A549 (cell line): ENCODE results near the gene COL1A1. TPM values are rescaled to one million over a fixed set of nuclear protein-coding genes. Genes with fewer than 3 reads are reported as not detected.

Experiments used
- ATAC-seq, 2 experiments: fragments of 200-7000 bp in 1 of 2; fragments of >200 bp in 1 of 2; cut with Nextera tagmentation in 1 of 2; cut with Tn5 transposase in 1 of 2; 3 replicates each; pipeline versions ENCODE4 v1.8.0 to v1.9.1; 2018 to 2020; ENCODE audit warnings: mild to moderate bottlenecking in 1 of 2, moderate library complexity in 1 of 2
- CTCF ChIA-PET: fragments of 300-600 bp; sonication (Branson Sonifier 250); formaldehyde crosslinking; extraction: SDS; loops from one replicate; lab custom pipeline; 2021; ENCODE audit warnings: antibody characterized with exemption, inconsistent platforms; lab: Yijun Ruan, JAX
- POLR2A ChIA-PET: fragments of 350-600 bp; formaldehyde crosslinking; extraction: SDS; loops from one replicate; lab custom pipeline; 2021; ENCODE audit warnings: antibody characterized with exemption, inconsistent platforms; lab: Yijun Ruan, JAX
- DNase-seq, 2 experiments: peaks; one replicate each; pipeline versions ENCODE4 v3.0.0 to v3.0.0-alpha.2; 2011 to 2016; ENCODE audit warnings: low read depth in 1 of 2, low spot score in 1 of 2
- FAIRE-seq: peaks from 2 replicates; lab custom pipeline; 2011; peaks lifted over from hg19 to GRCh38; lab: Jason Lieb, UNC
- H3K27ac ChIP-seq, 2 experiments: fragments of >200 bp; sonication (Bioruptor Twin); formaldehyde crosslinking; 3 replicates each; pipeline ENCODE4 v1.5.1; 2016 to 2017
- H3K4me1 ChIP-seq: fragments of >200 bp; sonication (Bioruptor Twin); formaldehyde crosslinking; 3 replicates; pipeline ENCODE4 v1.6.1; 2016
- H3K4me2 ChIP-seq: fragments of >200 bp; sonication (Bioruptor Twin); formaldehyde crosslinking; 3 replicates; pipeline ENCODE4 v1.6.1; 2016
- H3K4me3 ChIP-seq: fragments of >200 bp; sonication (Bioruptor Twin); formaldehyde crosslinking; 3 replicates; pipeline ENCODE4 v1.5.1; 2016
- H3K9me3 ChIP-seq: fragments of >200 bp; sonication (Bioruptor Twin); formaldehyde crosslinking; 3 replicates; pipeline ENCODE4 v1.6.1; 2016
- CBX2 ChIP-seq: fragments of 200-600 bp; sonication (generic); IDR thresholded peaks from 2 replicates; pipeline ENCODE4 v1.6.1; 2016; ENCODE audit warnings: low read depth, mild to moderate bottlenecking, borderline replicate concordance
- CHD4 ChIP-seq: fragments of 200-600 bp; sonication (generic); IDR thresholded peaks from 2 replicates; pipeline ENCODE4 v1.6.1; 2016; ENCODE audit warnings: antibody characterized with exemption, mild to moderate bottlenecking, borderline replicate concordance
- HDAC2 ChIP-seq: fragments of 200-600 bp; sonication (generic); IDR thresholded peaks from 2 replicates; pipeline ENCODE4 v1.6.1; 2016
- HOXB5 ChIP-seq: fragments of 250-450 bp; sonication (Bioruptor Pico); IDR thresholded peaks from 2 replicates; pipeline ENCODE4 v1.5.0; 2020; ENCODE audit warnings: mild to moderate bottlenecking, moderate library complexity
- JUN ChIP-seq, 2 experiments: fragments of >200 bp; sonication (Bioruptor Twin); formaldehyde crosslinking; IDR thresholded peaks; 2 replicates in 1 of 2; 3 replicates in 1 of 2; pipeline ENCODE4 v1.6.1; 2016 to 2017
- MAFK ChIP-seq: fragments of 450-650 bp; IDR thresholded peaks from 2 replicates; pipeline ENCODE4 v1.6.1; 2014; ENCODE audit not compliant: partially characterized antibody
- MAZ ChIP-seq: fragments of 150-350 bp; IDR thresholded peaks from 2 replicates; pipeline ENCODE4 v1.6.1; 2014; ENCODE audit warnings: antibody characterized with exemption, low read depth, low read length, borderline replicate concordance
- NFE2L2 ChIP-seq: fragments of 150-350 bp; conservative IDR thresholded peaks from 2 replicates; pipeline ENCODE4 v1.6.1; 2014; ENCODE audit warnings: low read length
- NPAS2 ChIP-seq: fragments of 250-450 bp; sonication (Bioruptor Pico); IDR thresholded peaks from 2 replicates; pipeline ENCODE4 v1.8.0; 2022; ENCODE audit warnings: mild to moderate bottlenecking, moderate library complexity, borderline replicate concordance
- PHF8 ChIP-seq: fragments of 200-600 bp; sonication (generic); IDR thresholded peaks from 2 replicates; pipeline ENCODE4 v1.6.1; 2016; ENCODE audit warnings: low read depth, mild to moderate bottlenecking, antibody characterized with exemption, moderate library complexity, borderline replicate concordance
- RAD21 ChIP-seq, 2 experiments: fragments of >200 bp in 1 of 2; sonication (Bioruptor Twin) in 1 of 2; formaldehyde crosslinking in 1 of 2; IDR thresholded peaks in 1 of 2; conservative IDR thresholded peaks in 1 of 2; 2 replicates in 1 of 2; 3 replicates in 1 of 2; pipeline ENCODE4 v1.6.1; 2012 to 2018; ENCODE audit warnings: inconsistent platforms in 1 of 2
- RCOR1 ChIP-seq: fragments of 150-350 bp; IDR thresholded peaks from 2 replicates; pipeline ENCODE4 v1.6.1; 2014; ENCODE audit warnings: antibody characterized with exemption, low read length, low read depth
- RNF2 ChIP-seq: fragments of 200-600 bp; sonication (generic); IDR thresholded peaks from 2 replicates; pipeline ENCODE4 v1.6.1; 2016; ENCODE audit warnings: low read depth, mild to moderate bottlenecking, antibody characterized with exemption, moderate library complexity, borderline replicate concordance
- SREBF2 ChIP-seq: fragments of 450-650 bp; IDR thresholded peaks from 2 replicates; pipeline ENCODE4 v1.6.1; 2014; ENCODE audit warnings: mild to moderate bottlenecking, moderate library complexity
- ZC3H11A ChIP-seq: fragments of 450-650 bp; IDR thresholded peaks from 2 replicates; pipeline ENCODE4 v1.6.1; 2014; ENCODE audit warnings: antibody characterized with exemption, mild to moderate bottlenecking
- ZNF302 ChIP-seq: fragments of 250-450 bp; sonication (Bioruptor Pico); IDR thresholded peaks from 2 replicates; pipeline ENCODE4 v1.9.0; 2021; ENCODE audit warnings: inconsistent platforms, mild to moderate bottlenecking, moderate library complexity
- WGBS: methylation state at CpG from one replicate; pipeline ENCODE4 v1.1.6; 2017; ENCODE audit errors: missing lambda C conversion rate; 5-methylcytosine and 5-hydroxymethylcytosine counted together
- polyA plus RNA-seq, 4 experiments: library from polyadenylated mRNA; depleted of rRNA in 3 of 4; stranded (reverse); fragments of >200 nt; fragmentation: RNase III in 1 of 4; extraction: RNeasy Plus Mini Kit Qiagen cat#74134 plus additional on column Dnase treatment in 1 of 4; gene quantifications; 2 replicates in 3 of 4; 3 replicates in 1 of 4; pipeline ENCODE4 v1.2.3, GENCODE V29; 2011 to 2017
- TF ChIP-seq, protein P1 (sequence below): IDR thresholded peaks from 2 replicates; pipeline ENCODE4 v1.6.1; 2012; ENCODE audit warnings: low read depth, borderline replicate concordance
- TF ChIP-seq, protein P2 (sequence below): fragments of 450-650 bp; IDR thresholded peaks from 2 replicates; pipeline ENCODE4 v1.6.1; 2014; ENCODE audit warnings: antibody characterized with exemption
- TF ChIP-seq, protein P3 (sequence below): fragments of >200 bp; sonication (Bioruptor Twin); formaldehyde crosslinking; IDR thresholded peaks from 2 replicates; pipeline ENCODE4 v1.6.1; 2016
- TF ChIP-seq, protein P4 (sequence below): fragments of >200 bp; sonication (Bioruptor Twin); formaldehyde crosslinking; IDR thresholded peaks from 3 replicates; pipeline ENCODE4 v1.6.1; 2016
- TF ChIP-seq, protein P5 (sequence below): IDR thresholded peaks from 2 replicates; pipeline ENCODE4 v1.6.1; 2012
- TF ChIP-seq, protein P6 (sequence below): fragments of 150-350 bp; IDR thresholded peaks from 2 replicates; pipeline ENCODE4 v1.6.1; 2014; ENCODE audit warnings: low read depth, mild to moderate bottlenecking, low read length
- TF ChIP-seq, protein P7 (sequence below): fragments of 250-450 bp; sonication (Bioruptor Pico); IDR thresholded peaks from 2 replicates; pipeline ENCODE4 v1.5.0; 2021; ENCODE audit warnings: mild to moderate bottlenecking, moderate library complexity, borderline replicate concordance

COL1A1 gene
- polyA plus RNA-seq, 2 of the 4 experiments (the other 2 are of a cell fraction): 4.4 to 34.3 TPM

DNA sequence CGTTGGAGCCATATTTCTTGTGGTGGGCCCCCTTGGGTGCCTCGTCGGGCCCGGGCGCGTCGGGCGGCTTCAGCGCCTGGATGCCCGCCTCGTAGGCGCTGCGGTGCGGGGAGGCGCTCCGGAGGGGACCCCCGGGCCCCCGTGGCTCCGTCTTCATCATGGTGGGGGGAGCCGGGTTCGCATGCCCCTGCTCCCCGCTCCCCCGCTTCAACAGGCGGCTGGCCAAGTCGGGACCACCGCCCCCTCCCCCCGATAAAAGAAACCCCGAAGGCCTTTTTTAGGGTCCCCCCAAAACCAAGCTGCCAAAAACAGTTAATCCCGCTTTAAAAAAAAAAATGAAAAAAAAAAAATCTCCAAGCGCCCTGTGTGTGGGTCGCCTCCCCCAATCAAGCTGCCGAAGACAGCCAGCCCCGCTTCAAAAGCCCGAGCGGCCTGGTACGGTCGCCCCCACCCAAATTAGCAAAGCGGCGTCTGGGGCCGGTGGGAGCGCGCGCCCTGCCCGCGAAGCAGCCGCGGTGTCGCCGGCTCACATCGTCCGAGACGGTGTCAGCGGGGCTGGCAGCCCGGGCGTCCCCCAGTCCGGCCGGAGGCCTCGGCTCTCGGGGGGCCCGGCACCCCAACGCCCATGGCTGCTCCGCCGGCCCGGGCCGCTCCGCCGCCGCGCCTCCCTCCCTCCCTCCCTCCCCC is 50.9 kb downstream of the COL1A1 start, which contains the start of gene PPP1R9B:
Gene PPP1R9B, minus strand, starts transcription at position 324 of the 687 bp plus-strand sequence. Its CDS starts 164 bp downstream, at position 160.
- Histone ChIP-seq H3K4me2 (peak within 1 kb of the TSS; percentile 95), H3K27ac (peak within 1 kb of the TSS; percentile 96 to 98), H3K4me1 (peaks cover 56% of the 10 kb centered on the region), H3K4me3 (peak within 1 kb of the TSS; percentile 86), H3K9me3 (no peaks in the 10 kb centered on the region)
- 3% methylated on average over 45 of the region's 69 CpGs for WGBS
- no peak for DNase-seq
- ChIA-PET POLR2A (interaction anchor here (0.6 to 2.2 kb wide), 3 partner anchors 11 to 56 kb away, joined by 3 to 14 read pairs (median 5); no protein-coding TSS in a partner anchor), CTCF (interaction anchor here (0.6 to 60.2 kb wide), 10 partner anchors 11 to 268 kb away, joined by 3 to 1356 read pairs (median 16); partner anchors contain the start of genes PDK2 and SGCA)
- no peak for ATAC-seq
- no peak for FAIRE-seq
- 0 out of 2 replicates have a peak, but pooled peaks have one; percentile 4 for TF ChIP-seq PHF8
- TF ChIP-seq, protein P1, sequence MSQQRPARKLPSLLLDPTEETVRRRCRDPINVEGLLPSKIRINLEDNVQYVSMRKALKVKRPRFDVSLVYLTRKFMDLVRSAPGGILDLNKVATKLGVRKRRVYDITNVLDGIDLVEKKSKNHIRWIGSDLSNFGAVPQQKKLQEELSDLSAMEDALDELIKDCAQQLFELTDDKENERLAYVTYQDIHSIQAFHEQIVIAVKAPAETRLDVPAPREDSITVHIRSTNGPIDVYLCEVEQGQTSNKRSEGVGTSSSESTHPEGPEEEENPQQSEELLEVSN: no peak
- no peak for TF ChIP-seq ZC3H11A
- TF ChIP-seq, protein P2, sequence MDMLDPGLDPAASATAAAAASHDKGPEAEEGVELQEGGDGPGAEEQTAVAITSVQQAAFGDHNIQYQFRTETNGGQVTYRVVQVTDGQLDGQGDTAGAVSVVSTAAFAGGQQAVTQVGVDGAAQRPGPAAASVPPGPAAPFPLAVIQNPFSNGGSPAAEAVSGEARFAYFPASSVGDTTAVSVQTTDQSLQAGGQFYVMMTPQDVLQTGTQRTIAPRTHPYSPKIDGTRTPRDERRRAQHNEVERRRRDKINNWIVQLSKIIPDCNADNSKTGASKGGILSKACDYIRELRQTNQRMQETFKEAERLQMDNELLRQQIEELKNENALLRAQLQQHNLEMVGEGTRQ: no peak

DNA sequence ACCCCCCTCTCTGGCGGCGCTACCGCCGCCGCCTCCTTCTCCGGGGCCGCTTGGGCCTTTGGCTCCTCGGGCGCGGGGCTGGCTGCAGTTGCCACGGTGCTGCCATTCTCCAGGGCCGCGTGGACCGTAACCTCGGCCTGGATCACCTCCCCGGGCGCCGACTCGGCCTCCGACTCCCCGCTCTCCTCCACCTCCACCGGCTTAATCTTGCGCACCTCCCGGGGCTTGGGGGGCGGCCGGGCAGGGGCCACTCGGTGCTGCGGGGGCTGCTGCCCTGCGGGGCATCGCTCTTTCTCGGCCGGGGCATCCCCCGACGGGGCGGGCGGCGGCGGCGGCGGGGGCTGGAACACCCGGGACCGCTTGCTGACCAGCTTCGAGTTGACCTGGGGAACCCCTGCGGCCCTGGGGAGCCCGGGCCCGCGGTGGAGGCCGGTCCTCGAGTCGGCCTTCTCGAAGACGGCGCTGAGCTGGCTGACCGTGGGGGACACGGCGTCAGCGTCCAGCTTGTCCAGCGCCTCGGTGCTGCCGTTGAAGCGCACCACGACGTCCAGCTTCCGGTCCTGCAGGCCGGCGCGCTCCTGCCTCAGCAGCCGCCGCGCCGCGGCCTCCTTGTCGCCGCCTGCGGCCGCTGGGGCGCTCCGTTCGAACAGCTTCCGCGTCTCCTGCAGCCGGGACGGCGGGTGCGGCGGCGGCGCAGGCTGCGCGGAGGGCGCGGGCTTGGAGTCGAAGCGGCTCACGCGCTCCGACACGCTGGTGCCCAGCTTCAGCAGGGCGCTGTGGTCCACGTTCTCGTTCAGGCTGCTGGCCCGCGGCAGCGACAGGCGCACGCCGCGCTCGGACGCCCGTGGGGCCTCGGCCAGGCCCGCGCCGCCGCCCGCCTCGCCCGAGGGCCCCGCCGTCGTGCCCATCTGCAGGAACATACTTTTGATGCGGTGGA is 51.7 kb downstream of the COL1A1 start:
- H3K9me3 ChIP-seq: no peaks in the 10 kb centered on the region
- peak overlapping the region; percentile 96 to 98 for H3K27ac ChIP-seq
- peak overlapping the region; percentile 86 for H3K4me3 ChIP-seq
- FAIRE-seq: no peak
- 2% methylated on average over 54 of the region's 123 CpGs for WGBS
- ATAC-seq: peak in 1 of 2 experiments; percentile 6; a peak in 1 of 6 replicates
- DNase-seq: peak in 1 of 2 experiments; percentile 76
- TF ChIP-seq RAD21 (conservative IDR thresholded peaks at IDR 0.05 in 1 of 2, IDR thresholded peaks at IDR 0.05 in 1 of 2): no peak
- TF ChIP-seq RCOR1: no peak
- TF ChIP-seq JUN (IDR thresholded peaks at IDR 0.05): peak in 1 of 2 experiments; percentile 81; a peak in 3 of 5 replicates
- no peak for TF ChIP-seq CHD4
- no peak for TF ChIP-seq SREBF2
- TF ChIP-seq, protein P3, sequence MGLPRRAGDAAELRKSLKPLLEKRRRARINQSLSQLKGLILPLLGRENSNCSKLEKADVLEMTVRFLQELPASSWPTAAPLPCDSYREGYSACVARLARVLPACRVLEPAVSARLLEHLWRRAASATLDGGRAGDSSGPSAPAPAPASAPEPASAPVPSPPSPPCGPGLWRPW: no peak
- TF ChIP-seq HOXB5 (CRISPR knock-in tag): no peak
- TF ChIP-seq RNF2: peak; percentile 52; the same call in 1 of the 2 replicates
- TF ChIP-seq MAFK: no peak
- TF ChIP-seq HDAC2: no peak
- TF ChIP-seq MAZ: no peak
- TF ChIP-seq, protein P4, sequence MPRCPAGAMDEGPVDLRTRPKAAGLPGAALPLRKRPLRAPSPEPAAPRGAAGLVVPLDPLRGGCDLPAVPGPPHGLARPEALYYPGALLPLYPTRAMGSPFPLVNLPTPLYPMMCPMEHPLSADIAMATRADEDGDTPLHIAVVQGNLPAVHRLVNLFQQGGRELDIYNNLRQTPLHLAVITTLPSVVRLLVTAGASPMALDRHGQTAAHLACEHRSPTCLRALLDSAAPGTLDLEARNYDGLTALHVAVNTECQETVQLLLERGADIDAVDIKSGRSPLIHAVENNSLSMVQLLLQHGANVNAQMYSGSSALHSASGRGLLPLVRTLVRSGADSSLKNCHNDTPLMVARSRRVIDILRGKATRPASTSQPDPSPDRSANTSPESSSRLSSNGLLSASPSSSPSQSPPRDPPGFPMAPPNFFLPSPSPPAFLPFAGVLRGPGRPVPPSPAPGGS: 0 out of 3 replicates have a peak, but pooled peaks have one; percentile 29
- TF ChIP-seq ZNF302 (CRISPR knock-in tag): no peak
- no peak for TF ChIP-seq NPAS2 (CRISPR knock-in tag)
- TF ChIP-seq, protein P5, sequence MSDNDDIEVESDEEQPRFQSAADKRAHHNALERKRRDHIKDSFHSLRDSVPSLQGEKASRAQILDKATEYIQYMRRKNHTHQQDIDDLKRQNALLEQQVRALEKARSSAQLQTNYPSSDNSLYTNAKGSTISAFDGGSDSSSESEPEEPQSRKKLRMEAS: peak; percentile 19
- TF ChIP-seq, protein P6, sequence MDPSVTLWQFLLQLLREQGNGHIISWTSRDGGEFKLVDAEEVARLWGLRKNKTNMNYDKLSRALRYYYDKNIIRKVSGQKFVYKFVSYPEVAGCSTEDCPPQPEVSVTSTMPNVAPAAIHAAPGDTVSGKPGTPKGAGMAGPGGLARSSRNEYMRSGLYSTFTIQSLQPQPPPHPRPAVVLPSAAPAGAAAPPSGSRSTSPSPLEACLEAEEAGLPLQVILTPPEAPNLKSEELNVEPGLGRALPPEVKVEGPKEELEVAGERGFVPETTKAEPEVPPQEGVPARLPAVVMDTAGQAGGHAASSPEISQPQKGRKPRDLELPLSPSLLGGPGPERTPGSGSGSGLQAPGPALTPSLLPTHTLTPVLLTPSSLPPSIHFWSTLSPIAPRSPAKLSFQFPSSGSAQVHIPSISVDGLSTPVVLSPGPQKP: no peak
- TF ChIP-seq, protein P1: peak; percentile 19; the same call in 1 of the 2 replicates
- TF ChIP-seq CBX2: no peak
- TF ChIP-seq NFE2L2: no peak
- TF ChIP-seq, protein P7, sequence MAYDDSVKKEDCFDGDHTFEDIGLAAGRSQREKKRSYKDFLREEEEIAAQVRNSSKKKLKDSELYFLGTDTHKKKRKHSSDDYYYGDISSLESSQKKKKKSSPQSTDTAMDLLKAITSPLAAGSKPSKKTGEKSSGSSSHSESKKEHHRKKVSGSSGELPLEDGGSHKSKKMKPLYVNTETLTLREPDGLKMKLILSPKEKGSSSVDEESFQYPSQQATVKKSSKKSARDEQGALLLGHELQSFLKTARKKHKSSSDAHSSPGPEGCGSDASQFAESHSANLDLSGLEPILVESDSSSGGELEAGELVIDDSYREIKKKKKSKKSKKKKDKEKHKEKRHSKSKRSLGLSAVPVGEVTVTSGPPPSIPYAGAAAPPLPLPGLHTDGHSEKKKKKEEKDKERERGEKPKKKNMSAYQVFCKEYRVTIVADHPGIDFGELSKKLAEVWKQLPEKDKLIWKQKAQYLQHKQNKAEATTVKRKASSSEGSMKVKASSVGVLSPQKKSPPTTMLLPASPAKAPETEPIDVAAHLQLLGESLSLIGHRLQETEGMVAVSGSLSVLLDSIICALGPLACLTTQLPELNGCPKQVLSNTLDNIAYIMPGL (CRISPR knock-in tag): no peak
- peak overlapping the region; percentile 95 for H3K4me2 ChIP-seq
- H3K4me1 ChIP-seq: peaks cover 56% of the 10 kb centered on the region
- CTCF ChIA-PET: interaction anchor here (1.0 to 60.2 kb wide), 13 partner anchors 11 to 197 kb away, joined by 3 to 1356 read pairs (median 6); partner anchors contain the start of genes PDK2 and SGCA
- POLR2A ChIA-PET: interaction anchor here (1.3 kb wide), 1 partner anchor 11 kb away, joined by 3 read pairs; no protein-coding TSS in a partner anchor
